Measurements from ENCODE around the gene MTUS2.

The MTUS2 gene

DNA sequence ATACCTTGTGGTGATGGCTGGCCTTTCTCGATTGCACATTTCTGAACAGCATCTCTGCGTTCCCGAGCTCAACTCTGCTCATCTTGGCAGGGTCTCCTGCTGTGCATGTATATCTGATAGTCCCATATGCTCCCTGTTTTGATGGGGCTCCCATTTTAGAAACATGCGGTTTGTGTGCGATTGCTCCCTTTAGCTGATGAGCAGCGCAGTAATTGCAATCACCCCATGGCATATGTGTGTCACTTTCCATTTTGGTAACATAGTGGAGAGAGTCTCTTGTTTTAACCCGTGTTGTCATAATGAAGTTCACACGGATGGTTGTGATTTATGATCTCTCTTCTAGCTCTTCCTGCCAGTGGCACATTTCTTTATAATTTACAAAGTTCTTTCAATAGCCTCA lies 144.7 kb downstream of the MTUS2 start:
- Mint-ChIP-seq H3K36me3 (ENCODE audit: low read depth) (no peaks in the 10 kb centered on the region), H3K9me3 (peaks cover 8% of the 10 kb centered on the region), H3K27ac (no peak overlapping the region), H3K27me3 (ENCODE audit: low read depth, poor library complexity) (peaks cover 8% of the 10 kb centered on the region), H3K4me3 (no peak overlapping the region), H3K4me1 (no peaks in the 10 kb centered on the region)
- no peak for TF ChIP-seq CTCF (IDR thresholded peaks at IDR 0.05)
- DNase-seq: no peak

- H3K27ac Mint-ChIP-seq: no peak overlapping the region
- no peak overlapping the region for H3K4me3 Mint-ChIP-seq
- peaks cover 4% of the 10 kb centered on the region for H3K9me3 Mint-ChIP-seq
- no peaks in the 10 kb centered on the region for H3K4me1 Mint-ChIP-seq
- no peak for TF ChIP-seq CTCF (IDR thresholded peaks at IDR 0.05)
- DNase-seq: no peak
- H3K36me3 Mint-ChIP-seq (ENCODE audit: low read depth): no peaks in the 10 kb centered on the region
- peaks cover 3% of the 10 kb centered on the region for H3K27me3 Mint-ChIP-seq (ENCODE audit: low read depth, poor library complexity)
Observed at GRCh38 chr13:28967029-28967915, 147.1 kb downstream of the MTUS2 start.

DNA sequence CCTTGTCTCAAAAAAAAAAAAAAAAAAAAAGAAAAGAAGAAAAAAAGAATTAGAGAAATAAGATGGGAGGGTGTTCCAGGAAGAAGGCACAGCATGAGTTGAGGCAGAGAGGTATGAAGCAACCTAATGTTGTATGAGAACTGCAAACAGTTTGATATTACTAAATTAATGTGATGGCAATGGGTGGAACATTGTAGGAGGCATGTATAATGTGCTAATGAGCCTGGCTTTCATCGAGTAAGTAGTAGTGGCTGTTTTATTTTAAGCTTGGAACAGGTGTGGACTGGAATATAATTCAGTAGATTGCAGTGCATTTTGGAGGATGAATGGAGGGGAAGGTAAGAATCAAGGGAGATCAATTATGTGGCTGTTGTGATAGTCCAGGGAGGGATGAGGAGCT lies 156.1 kb downstream of the MTUS2 start:
- no peak for DNase-seq
- H3K27me3 Mint-ChIP-seq (ENCODE audit: low read depth, poor library complexity): peaks cover 9% of the 10 kb centered on the region
- no peaks in the 10 kb centered on the region for H3K36me3 Mint-ChIP-seq (ENCODE audit: low read depth)
- H3K9me3 Mint-ChIP-seq: no peaks in the 10 kb centered on the region
- H3K27ac Mint-ChIP-seq: no peak overlapping the region
- H3K4me3 Mint-ChIP-seq: no peak overlapping the region
- peaks cover 5% of the 10 kb centered on the region for H3K4me1 Mint-ChIP-seq
- no peak for TF ChIP-seq CTCF (IDR thresholded peaks at IDR 0.05)

DNA sequence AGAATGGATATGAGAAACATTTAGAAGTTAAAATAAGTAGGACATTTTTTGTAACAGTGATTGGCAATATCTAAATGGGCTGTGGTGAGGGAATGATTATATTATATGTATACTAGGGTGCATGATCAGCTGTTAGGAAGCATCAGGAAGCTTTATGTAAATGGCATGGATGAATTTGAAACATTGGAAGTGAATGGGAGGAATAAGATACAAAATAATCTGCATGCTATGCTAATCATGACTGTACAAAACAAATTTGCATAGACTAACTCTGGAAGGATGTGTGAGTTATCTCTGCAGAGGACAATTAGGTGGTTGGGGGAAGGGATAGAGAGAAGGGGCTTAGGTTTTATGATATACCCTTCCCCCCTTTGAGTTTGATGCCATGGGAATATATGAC lies 156.5 kb downstream of the MTUS2 start:
- no peak for TF ChIP-seq CTCF (IDR thresholded peaks at IDR 0.05)
- no peak overlapping the region for H3K4me3 Mint-ChIP-seq
- peaks cover 11% of the 10 kb centered on the region for H3K27me3 Mint-ChIP-seq (ENCODE audit: low read depth, poor library complexity)
- peaks cover 5% of the 10 kb centered on the region for H3K4me1 Mint-ChIP-seq
- no peak for DNase-seq
- H3K36me3 Mint-ChIP-seq (ENCODE audit: low read depth): no peaks in the 10 kb centered on the region
- H3K9me3 Mint-ChIP-seq: no peaks in the 10 kb centered on the region
- no peak overlapping the region for H3K27ac Mint-ChIP-seq

- Mint-ChIP-seq H3K27ac (no peak overlapping the region), H3K4me1 (peaks cover 5% of the 10 kb centered on the region), H3K4me3 (no peak overlapping the region), H3K36me3 (ENCODE audit: low read depth) (no peaks in the 10 kb centered on the region), H3K9me3 (no peaks in the 10 kb centered on the region), H3K27me3 (ENCODE audit: low read depth, poor library complexity) (peaks cover 11% of the 10 kb centered on the region)
- no peak for TF ChIP-seq CTCF (IDR thresholded peaks at IDR 0.05)
- DNase-seq: no peak
Observed at GRCh38 chr13:28978574-28978973, 158.4 kb downstream of the MTUS2 start.

- TF ChIP-seq CTCF (IDR thresholded peaks at IDR 0.05): no peak
- DNase-seq: no peak
- H3K36me3 Mint-ChIP-seq (ENCODE audit: low read depth): no peaks in the 10 kb centered on the region
- peaks cover 9% of the 10 kb centered on the region for H3K4me1 Mint-ChIP-seq
- peaks cover 3% of the 10 kb centered on the region for H3K27me3 Mint-ChIP-seq (ENCODE audit: low read depth, poor library complexity)
- no peak overlapping the region for H3K4me3 Mint-ChIP-seq
- H3K9me3 Mint-ChIP-seq: peaks cover 3% of the 10 kb centered on the region
- H3K27ac Mint-ChIP-seq: no peak overlapping the region
Observed at GRCh38 chr13:28981530-28981929, 161.4 kb downstream of the MTUS2 start.
